ENCODE results near the gene UCK2. TPM values are rescaled to one million over a fixed set of nuclear protein-coding genes. Genes with fewer than 3 reads are reported as not detected.

UCK2 gene
- total and polyA plus RNA-seq, 2 experiments from 2014 or later, result 101 to 149 TPM

- no peak for TF ChIP-seq EZH2 (IDR thresholded peaks at IDR 0.05; ENCODE audit: low read depth, unreplicated experiment)
- no peak for TF ChIP-seq STAT1 (IDR thresholded peaks at IDR 0.05; ENCODE audit: unreplicated experiment)
- TF ChIP-seq REST (IDR thresholded peaks at IDR 0.05; ENCODE audit: unreplicated experiment), result no peak
- TF ChIP-seq ZNF331 (CRISPR knock-in tag; IDR thresholded peaks at IDR 0.05; ENCODE audit: low read depth), result no peak
- TF ChIP-seq EZH2phosphoT487 (IDR thresholded peaks at IDR 0.05; ENCODE audit: unreplicated experiment), result no peak
Observed at GRCh38 chr1:165924117-165924516, 96.7 kb downstream of the UCK2 start (continued).

GRCh38 chr1:165925498-165926079 is 98.2 kb downstream of the UCK2 start:
- no peaks in the 10 kb centered on the region for H3F3A ChIP-seq (replicated peaks; ENCODE audit: low read depth)
- Mint-ChIP-seq H3K27me3 (ENCODE audit: insufficient read depth, low read depth, poor library complexity) (no peaks in the 10 kb centered on the region), H3K27ac (no peak overlapping the region), H3K9me3 (no peaks in the 10 kb centered on the region), H3K4me1 (no peaks in the 10 kb centered on the region), H3K36me3 (ENCODE audit: low read depth) (no peaks in the 10 kb centered on the region), H3K4me3 (no peak overlapping the region)
- ATAC-seq (no peak), DNase-seq (ENCODE audit: low spot score) (no peak)
- no peaks in the 10 kb centered on the region for H4K20me1 ChIP-seq (replicated peaks; ENCODE audit: insufficient read depth)
- no peak overlapping the region for H3K4me2 ChIP-seq
- no peaks in the 10 kb centered on the region for H3K27me3 ChIP-seq (ENCODE audit: insufficient read depth)
- H3K9me2 ChIP-seq (ENCODE audit: insufficient read depth), result no peaks in the 10 kb centered on the region
- no peaks in the 10 kb centered on the region for H3K4me1 ChIP-seq (ENCODE audit: insufficient read depth)
- H2AFZ ChIP-seq, result no peak overlapping the region
- H3K4me3 ChIP-seq, result no peak overlapping the region
- H3K27ac ChIP-seq (ENCODE audit: low read depth), result no peak overlapping the region
- no peaks in the 10 kb centered on the region for H3K79me2 ChIP-seq (replicated peaks; ENCODE audit: insufficient read depth)
- no peaks in the 10 kb centered on the region for H3K36me3 ChIP-seq (ENCODE audit: insufficient read depth)
- TF ChIP-seq EZH2 (IDR thresholded peaks at IDR 0.05; ENCODE audit: low read depth, unreplicated experiment), result no peak
- no peak for TF ChIP-seq STAT1 (IDR thresholded peaks at IDR 0.05; ENCODE audit: unreplicated experiment)
- TF ChIP-seq CTCF (conservative IDR thresholded peaks at IDR 0.05; ENCODE audit: low read depth in 2 of 2), result no peak
- TF ChIP-seq CREB1 (CRISPR knock-in tag; IDR thresholded peaks at IDR 0.05; ENCODE audit: low read depth), result no peak
- TF ChIP-seq POLR2AphosphoS5 (IDR thresholded peaks at IDR 0.05; ENCODE audit: low read depth), result no peak
- TF ChIP-seq JUNB (IDR thresholded peaks at IDR 0.05; ENCODE audit: unreplicated experiment), result no peak
- no peak for TF ChIP-seq ETS1 (IDR thresholded peaks at IDR 0.05)
- no peak for TF ChIP-seq NANOG (IDR thresholded peaks at IDR 0.05; ENCODE audit: borderline replicate concordance)
- no peak for TF ChIP-seq ZNF331 (CRISPR knock-in tag; IDR thresholded peaks at IDR 0.05; ENCODE audit: low read depth)
- TF ChIP-seq EZH2phosphoT487 (IDR thresholded peaks at IDR 0.05; ENCODE audit: unreplicated experiment), result no peak
- no peak for TF ChIP-seq ZNF462 (CRISPR knock-in tag; IDR thresholded peaks at IDR 0.05)
